ENCODE results near the gene UBAP1L.
"Not testable (repeated sequence)": the region's sequence is repeated elsewhere in the genome, so short reads cannot be mapped to it uniquely, and the experiment has no call there.

The UBAP1L gene

DNA sequence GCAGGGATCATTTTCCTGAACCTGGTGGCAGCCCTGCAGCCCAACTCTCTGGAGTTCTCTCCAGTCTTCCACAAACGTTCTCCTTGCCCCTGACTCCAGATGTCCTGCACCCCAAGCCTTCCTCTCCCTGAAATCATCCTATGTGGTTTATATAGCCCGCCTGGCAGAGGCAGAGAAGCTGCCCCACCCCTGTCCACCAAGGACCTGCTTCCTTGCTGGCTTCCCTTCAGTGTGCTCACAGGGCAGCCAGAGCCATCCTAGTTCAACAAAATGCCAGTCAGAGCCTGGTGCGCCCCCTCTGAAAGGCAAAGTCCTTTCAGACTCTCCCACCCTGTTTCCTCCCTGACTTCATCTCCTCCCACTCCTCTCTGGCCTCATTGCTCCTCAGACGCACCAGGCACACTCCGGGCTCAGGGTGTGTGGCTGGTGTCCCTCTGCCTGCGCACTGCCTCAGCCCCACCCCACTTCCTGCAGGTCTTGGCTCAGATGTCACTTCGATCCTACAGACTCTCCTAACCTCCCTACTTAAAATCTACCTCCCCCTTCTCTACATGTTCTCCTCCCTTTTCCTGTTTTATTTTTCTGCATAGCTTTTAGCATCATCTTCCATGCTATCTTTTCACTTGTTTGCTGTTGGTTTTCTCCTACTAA, 32.6 kb downstream of the UBAP1L start:
- no peak for DNase-seq

GRCh38 chr15:65081758-65082157, 33.2 kb downstream of the UBAP1L start:
- DNase-seq = no peak

GRCh38 chr15:65081270-65081669, 33.7 kb downstream of the UBAP1L start:
- no peak for DNase-seq

- DNase-seq = no peak
These were observed 35.4 kb downstream of the UBAP1L start for GRCh38 chr15:65079580-65079979.

DNA sequence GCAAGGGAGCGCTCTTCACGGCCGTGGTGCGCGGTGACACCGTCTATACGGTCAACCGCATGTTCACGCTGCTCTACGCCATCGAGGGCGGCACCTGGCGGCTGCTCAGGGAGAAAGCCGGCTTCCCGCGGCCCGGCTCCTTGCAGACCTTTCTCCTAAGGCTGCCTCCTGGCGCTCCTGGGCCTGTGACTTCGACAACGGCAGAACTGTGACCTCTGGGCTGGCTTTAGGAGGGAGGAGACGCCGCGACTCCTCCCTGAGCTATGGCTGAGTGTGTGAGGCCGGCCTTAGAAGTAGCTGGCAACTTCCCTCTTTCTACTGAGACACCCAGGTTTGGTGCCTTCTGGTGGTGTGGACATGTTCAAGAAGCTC, 37.0 kb downstream of the UBAP1L start:
- peak; percentile 33 for DNase-seq

GRCh38 chr15:65077291-65077980, 37.6 kb downstream of the UBAP1L start:
- DNase-seq = no peak

DNA sequence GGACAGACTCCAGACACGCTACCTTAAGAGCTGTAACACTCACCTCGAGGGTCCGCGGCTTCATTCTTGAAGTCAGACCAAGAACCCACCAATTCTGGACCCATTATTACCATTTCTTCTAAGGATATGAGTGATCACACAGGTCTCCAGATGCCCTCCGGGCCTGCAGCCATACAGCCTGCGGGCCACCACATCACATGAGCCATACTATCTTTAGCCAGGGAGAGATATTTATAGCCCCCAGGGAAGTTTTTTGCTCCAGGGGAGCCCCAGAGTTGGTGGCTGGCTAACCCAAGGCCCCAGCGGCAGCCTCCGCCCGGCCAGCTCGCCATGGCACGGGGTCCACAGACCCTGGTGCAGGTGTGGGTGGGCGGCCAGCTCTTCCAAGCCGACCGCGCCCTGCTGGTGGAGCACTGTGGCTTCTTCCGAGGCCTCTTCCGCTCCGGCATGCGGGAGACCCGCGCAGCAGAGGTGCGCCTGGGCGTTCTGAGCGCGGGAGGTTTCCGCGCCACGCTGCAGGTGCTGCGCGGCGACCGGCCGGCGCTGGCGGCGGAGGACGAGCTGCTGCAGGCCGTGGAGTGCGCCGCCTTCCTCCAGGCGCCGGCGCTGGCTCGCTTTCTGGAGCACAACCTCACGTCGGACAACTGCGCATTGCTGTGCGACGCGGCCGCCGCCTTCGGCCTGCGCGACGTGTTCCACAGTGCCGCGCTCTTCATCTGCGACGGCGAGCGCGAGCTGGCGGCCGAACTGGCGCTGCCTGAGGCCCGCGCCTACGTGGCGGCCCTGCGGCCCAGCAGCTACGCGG, 38.3 kb downstream of the UBAP1L start, which contains the start of gene KBTBD13:
Gene KBTBD13, plus strand, starts transcription at position 261 of the 805 bp plus-strand sequence. Its CDS starts 70 bp downstream, at position 331.
- DNase-seq = no peak

DNA sequence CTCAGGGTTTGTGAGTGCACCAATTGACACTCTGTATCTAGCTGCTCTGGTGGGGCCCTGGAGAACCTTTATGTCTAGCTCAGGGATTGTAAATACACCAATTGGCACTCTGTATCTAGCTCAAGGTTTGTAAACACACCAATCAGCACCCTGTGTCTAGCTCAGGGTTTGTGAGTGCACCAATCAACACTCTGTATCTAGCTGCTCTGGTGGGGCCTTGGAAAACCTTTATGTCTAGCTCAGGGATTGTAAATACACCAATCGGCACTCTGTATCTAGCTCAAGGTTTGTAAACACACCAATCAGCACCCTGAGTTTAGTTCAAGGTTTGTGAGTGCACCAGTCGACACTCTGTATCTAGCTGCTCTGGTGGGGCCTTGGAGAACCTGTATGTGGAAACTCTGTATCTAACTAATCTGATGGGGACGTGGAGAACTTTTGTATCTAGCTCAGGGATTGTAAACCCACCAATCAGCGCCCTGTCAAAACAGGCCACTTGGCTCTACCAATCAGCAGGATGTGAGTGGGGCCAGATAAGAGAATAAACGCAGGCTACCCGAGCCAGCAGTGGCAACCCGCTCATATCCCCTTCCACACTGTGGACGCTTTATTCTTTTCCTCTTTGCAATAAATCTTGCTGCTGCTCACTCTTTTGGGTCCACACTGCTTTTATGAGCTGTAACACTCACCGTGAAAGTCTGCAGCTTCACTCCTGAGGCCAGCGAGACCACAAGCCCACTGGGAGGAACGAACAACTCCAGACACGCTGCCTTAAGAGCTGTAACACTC, 39.2 kb downstream of the UBAP1L start:
- not testable (repeated sequence) for DNase-seq

DNA sequence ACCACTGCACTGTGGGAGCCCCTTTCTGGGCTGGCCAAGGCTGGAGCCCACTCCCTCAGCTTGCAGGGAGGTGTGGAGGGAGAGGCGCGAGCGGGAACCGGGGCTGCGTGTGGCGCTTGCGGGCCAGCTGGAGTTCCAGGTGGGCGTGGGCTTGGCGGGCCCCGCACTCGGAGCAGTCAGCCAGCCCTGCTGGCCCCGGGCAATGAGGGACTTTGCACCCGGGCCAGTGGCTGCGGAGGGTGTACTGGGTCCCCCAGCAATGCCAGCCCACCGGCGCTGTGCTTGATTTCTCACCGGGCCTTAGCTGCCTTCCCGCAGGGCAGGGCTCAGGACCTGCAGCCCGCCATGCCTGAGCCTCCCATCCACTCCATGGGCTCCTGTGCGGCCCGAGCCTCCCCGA, 40.1 kb downstream of the UBAP1L start:
- DNase-seq = not testable (repeated sequence)

DNA sequence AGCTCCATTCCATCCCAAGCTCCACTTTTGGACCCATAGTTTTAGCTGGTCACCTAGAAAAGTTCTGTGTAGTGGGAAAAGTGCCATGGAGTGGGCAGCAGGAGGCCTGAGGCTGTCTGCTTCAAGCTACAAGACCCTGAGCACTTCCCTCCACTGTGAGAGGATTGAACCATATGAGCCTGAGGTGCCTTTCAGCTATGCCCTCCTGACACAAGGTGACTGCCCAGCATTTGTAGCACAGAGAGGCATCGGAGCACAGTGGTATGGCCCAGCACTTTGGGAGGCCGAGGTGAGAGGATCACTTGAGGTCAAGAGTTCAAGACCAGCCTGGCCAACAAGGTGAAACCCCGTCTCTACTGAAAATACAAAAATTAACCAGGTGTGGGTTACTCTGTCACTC, 42.4 kb downstream of the UBAP1L start:
- no peak for DNase-seq

DNA sequence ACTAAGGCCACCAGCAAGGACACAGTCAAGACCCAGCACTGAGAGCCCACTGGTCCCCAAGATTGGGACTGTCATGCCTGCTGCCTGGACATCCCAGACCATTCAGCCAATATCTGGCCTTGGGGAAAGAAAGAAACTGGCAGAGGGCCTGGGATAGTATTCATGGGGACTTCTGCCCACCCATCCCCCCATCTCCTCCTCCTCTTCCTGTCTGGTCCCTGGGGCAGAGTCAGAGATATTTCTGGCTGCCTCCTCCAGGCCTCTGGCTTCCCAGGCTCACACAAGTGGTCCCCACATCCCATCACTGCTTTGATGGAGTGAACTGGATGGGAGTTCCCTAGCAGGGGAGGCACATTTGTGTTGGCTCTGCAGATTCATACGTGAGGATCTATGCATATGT, 43.0 kb downstream of the UBAP1L start:
- DNase-seq = no peak

DNA sequence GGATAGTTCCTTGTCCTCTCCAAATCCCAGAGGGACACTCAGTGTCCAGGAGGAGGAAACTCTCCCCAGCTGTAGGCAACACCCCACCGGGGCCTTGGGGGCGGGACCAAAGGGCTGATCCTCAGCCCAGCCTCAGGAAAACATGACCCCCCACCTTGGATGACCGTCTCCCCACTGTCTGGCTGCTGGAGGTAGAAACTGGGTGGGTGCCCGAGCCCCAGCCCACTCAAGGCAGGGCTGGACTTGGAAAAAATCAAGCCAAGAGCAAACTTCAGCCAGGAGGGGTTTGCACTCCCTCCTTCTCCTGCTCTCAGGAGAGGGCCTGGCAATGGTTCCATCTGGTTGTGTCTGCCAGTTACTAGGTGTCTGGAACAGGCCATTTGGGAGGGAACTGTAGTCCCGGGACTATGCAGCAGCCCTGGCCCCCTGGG, 43.6 kb downstream of the UBAP1L start:
- DNase-seq = no peak

DNA sequence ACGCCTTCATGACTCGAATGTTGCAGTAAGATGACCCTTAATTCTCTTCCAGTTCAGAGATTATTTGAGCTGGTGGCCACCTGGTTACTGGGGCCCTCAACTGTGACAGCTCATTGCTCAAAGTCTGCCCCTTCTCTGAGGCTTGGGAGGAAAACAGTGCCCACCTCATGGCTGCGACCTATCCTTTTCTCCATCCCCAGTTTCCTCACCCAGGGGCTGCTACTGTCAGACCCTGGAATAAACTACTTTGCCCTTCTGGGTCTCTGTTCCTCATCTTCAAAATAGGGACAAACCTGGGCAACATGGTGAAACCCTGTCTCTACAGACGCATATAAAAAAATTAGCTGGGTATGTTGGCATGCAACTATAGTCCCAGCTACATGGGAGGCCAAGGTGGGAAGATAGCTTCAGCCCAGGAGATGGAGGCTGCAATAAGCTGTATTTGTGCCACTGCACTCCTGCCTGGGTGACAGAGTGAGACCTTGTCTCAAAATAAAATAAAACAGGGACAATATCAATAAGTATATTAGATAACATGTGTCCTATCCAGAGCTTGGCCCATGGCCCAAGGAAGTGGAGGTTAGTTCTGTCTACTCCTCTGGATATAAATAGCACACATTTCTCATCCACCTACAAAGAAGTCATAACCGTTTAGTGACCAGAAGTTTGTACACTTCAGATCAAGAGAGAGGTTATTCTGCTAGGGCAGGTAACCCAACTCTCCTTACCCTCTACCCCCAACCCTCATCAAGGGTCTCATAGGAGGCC, 45.0 kb downstream of the UBAP1L start:
- no peak for DNase-seq

- no peak for DNase-seq
These were observed 45.8 kb downstream of the UBAP1L start for GRCh38 chr15:65069179-65069578.

DNA sequence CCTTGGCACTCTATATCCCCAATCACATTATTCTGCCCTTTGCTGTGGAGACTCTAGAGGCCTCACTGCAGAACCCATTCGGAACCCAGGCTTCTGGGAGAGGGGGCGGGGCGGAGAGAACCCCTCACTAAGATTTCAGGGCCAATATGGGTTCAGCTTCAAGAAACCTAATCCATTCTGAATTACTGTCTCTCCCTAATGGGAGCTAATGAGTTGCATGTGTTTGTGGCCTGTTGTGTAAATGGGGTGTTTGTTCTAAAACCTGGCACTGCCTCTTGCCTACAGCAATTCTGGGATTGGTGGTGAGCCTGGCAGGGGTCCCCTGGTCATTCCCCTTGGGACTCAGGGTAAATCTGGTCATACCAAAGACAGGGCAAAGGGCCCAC, 46.6 kb downstream of the UBAP1L start:
- DNase-seq = no peak

- no peak for DNase-seq
These were observed 47.2 kb downstream of the UBAP1L start, which contains the start of gene RASL12 for GRCh38 chr15:65067645-65068402. Gene RASL12, minus strand, starts transcription at chr15:65067991. Its CDS starts 156 bp downstream, at chr15:65067835.

DNA sequence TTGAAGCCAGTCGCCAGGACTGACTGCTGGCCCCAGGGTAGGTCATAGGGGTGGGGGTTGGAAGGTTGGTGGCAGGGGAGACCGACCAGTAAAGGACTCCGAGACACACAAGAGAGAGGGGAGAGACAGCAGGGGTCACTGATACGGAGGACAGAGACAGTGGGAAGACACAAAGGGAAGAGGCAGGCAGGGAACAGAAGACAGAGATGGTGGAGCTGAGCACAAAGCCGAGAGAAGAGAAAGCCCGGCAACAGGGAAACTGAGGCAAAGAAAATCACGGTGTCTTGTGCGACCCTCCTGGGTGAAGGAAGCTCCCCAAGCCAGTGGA, 47.7 kb downstream of the UBAP1L start:
- DNase-seq = no peak

DNA sequence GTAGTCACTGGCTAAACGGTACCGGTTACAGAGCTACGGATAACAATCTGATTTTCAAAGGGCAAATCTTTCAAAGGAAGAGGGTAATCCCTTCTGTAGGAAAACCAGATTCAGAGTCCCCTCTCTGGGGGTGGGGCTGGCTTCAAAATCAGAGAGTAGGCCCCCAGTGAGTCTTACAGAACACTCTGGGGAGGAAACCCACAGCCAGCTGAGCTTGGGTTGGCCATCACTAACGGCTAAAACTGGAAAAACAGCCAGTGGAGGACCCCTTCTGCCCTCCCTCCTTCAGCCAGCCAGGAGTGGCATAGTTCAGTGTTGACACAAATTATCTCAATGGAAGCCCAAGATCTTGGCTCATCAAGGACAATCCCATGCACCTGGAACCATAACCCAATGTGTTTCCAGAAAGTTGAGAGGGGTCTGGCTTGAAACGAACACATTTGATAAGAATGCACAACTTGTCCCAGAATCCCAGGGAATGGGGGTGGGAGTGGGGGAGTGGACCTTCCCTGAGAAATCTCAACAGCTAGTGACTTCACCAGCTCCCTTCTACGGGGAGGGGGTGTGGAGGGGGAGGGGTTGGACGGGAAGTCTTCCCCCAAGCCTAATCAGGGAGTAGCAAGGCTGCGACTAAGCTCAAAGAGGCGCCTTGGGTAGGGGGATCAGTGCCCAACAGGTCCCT, 48.2 kb downstream of the UBAP1L start:
- DNase-seq = no peak

- DNase-seq = no peak
These were observed 48.9 kb downstream of the UBAP1L start for GRCh38 chr15:65066001-65066634.

GRCh38 chr15:65062726-65063125, 52.3 kb downstream of the UBAP1L start:
- DNase-seq = no peak
